ENCODE measurements around the gene ZNF764.

The ZNF764 gene

DNA sequence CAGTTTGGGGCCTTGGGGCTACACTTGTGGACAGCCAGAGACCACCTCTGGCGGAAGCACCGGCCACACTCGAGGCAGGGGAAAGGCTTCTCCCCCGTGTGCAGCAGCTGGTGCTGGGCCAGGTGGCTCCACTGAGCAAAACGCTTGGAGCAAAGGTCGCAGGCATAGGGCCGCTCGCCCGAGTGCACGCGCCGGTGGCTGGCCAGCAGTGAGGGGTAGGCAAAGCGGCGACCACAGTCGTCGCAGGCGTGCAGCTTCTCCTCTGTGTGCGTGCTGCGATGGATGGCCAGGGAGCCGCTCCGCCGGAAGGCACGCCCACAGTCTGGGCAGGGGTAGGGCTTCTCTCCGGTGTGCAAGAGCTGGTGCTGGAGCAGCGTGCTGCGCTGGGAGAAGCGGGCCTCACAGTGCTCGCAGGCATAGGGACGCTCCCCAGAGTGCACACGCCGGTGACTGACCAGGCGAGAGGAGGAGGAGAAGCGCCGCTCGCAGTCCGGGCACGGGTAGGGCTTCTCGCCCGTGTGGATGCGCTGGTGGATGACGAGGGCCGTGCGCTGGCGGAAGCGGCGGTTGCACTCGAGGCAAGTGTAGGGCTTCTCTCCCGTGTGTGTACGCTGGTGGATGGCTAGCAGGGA is 46.3 kb upstream of the ZNF764 start:
- H3K36me3 ChIP-seq (ENCODE audit: insufficient read depth, low read length), result peaks cover 26% of the 10 kb centered on the region; the same call in 1 of the 2 replicates
- H4K20me1 ChIP-seq (ENCODE audit: insufficient read depth, low read length, poor library complexity, severe bottlenecking), result no peaks in the 10 kb centered on the region
- no peak for TF ChIP-seq EZH2phosphoT487 (IDR thresholded peaks at IDR 0.05; ENCODE audit: borderline replicate concordance)
- no peak for TF ChIP-seq CTCF (conservative IDR thresholded peaks at IDR 0.05; ENCODE audit: low read length)
- peaks cover 21% of the 10 kb centered on the region for H3K4me1 ChIP-seq (ENCODE audit: insufficient read depth, low read length, poor library complexity, severe bottlenecking)
- H3K9me3 ChIP-seq (ENCODE audit: insufficient read depth, low read depth, low read length), result no peaks in the 10 kb centered on the region
- H3K9ac ChIP-seq (ENCODE audit: low read depth, low read length, poor library complexity, severe bottlenecking), result no peak overlapping the region
- H3K4me2 ChIP-seq (ENCODE audit: low read depth, low read length, poor library complexity, severe bottlenecking), result no peak overlapping the region
- H3F3A ChIP-seq (ENCODE audit: low read depth), result no peaks in the 10 kb centered on the region
- no peaks in the 10 kb centered on the region for H3K27me3 ChIP-seq (ENCODE audit: insufficient read depth, low read length, poor library complexity, severe bottlenecking)
- no peak overlapping the region for H3K4me3 ChIP-seq (ENCODE audit: low read length, poor library complexity, severe bottlenecking)
- H2AFZ ChIP-seq (ENCODE audit: low read length), result no peak overlapping the region
- peaks cover 44% of the 10 kb centered on the region for H3K79me2 ChIP-seq (ENCODE audit: insufficient read depth, low read length)
- no peaks in the 10 kb centered on the region for H3K9me2 ChIP-seq (replicated peaks; ENCODE audit: low read depth, low read length)

DNA sequence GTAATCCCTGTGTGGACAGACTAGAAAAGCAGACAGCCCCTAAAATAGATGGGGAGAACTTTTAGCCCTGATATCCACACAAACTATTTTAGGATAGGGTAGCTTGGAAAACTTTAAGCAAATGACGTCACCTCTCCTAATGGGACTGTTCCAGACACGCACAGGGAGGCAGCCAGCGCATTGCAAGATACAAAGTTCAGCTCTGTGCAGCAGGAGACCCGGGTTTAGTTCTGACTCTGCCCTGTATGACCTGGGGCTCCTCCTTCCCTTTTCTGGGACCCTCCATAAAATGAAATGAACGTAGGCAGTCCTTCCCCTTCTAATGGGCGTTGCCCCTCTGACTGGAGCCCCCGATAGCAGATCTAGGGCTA is 45.8 kb upstream of the ZNF764 start:
- Histone ChIP-seq H3K36me3 (ENCODE audit: insufficient read depth, low read length) (peaks cover 26% of the 10 kb centered on the region; the same call in 1 of the 2 replicates), H2AFZ (ENCODE audit: low read length) (no peak overlapping the region), H3K9me2 (replicated peaks; ENCODE audit: low read depth, low read length) (no peaks in the 10 kb centered on the region), H3K4me2 (ENCODE audit: low read depth, low read length, poor library complexity, severe bottlenecking) (no peak overlapping the region), H3K9ac (ENCODE audit: low read depth, low read length, poor library complexity, severe bottlenecking) (no peak overlapping the region), H3K4me3 (ENCODE audit: low read length, poor library complexity, severe bottlenecking) (no peak overlapping the region), H4K20me1 (ENCODE audit: insufficient read depth, low read length, poor library complexity, severe bottlenecking) (no peaks in the 10 kb centered on the region), H3K4me1 (ENCODE audit: insufficient read depth, low read length, poor library complexity, severe bottlenecking) (peaks cover 16% of the 10 kb centered on the region), H3K79me2 (ENCODE audit: insufficient read depth, low read length) (peaks cover 39% of the 10 kb centered on the region), H3F3A (ENCODE audit: low read depth) (no peaks in the 10 kb centered on the region), H3K9me3 (ENCODE audit: insufficient read depth, low read depth, low read length) (no peaks in the 10 kb centered on the region), H3K27me3 (ENCODE audit: insufficient read depth, low read length, poor library complexity, severe bottlenecking) (no peaks in the 10 kb centered on the region)
- TF ChIP-seq CTCF (conservative IDR thresholded peaks at IDR 0.05; ENCODE audit: low read length), result no peak
- no peak for TF ChIP-seq EZH2phosphoT487 (IDR thresholded peaks at IDR 0.05; ENCODE audit: borderline replicate concordance)

- no peaks in the 10 kb centered on the region for H3K9me3 ChIP-seq (ENCODE audit: insufficient read depth, low read depth, low read length)
- no peak overlapping the region for H3K9ac ChIP-seq (ENCODE audit: low read depth, low read length, poor library complexity, severe bottlenecking)
- TF ChIP-seq EZH2phosphoT487 (IDR thresholded peaks at IDR 0.05; ENCODE audit: borderline replicate concordance), result no peak
- no peak for TF ChIP-seq CTCF (conservative IDR thresholded peaks at IDR 0.05; ENCODE audit: low read length)
- no peak overlapping the region for H2AFZ ChIP-seq (ENCODE audit: low read length)
- no peaks in the 10 kb centered on the region for H3F3A ChIP-seq (ENCODE audit: low read depth)
- H3K27me3 ChIP-seq (ENCODE audit: insufficient read depth, low read length, poor library complexity, severe bottlenecking), result no peaks in the 10 kb centered on the region
- peaks cover 26% of the 10 kb centered on the region; the same call in 1 of the 2 replicates for H3K36me3 ChIP-seq (ENCODE audit: insufficient read depth, low read length)
- H3K4me2 ChIP-seq (ENCODE audit: low read depth, low read length, poor library complexity, severe bottlenecking), result no peak overlapping the region
- H3K9me2 ChIP-seq (replicated peaks; ENCODE audit: low read depth, low read length), result no peaks in the 10 kb centered on the region
- no peaks in the 10 kb centered on the region for H4K20me1 ChIP-seq (ENCODE audit: insufficient read depth, low read length, poor library complexity, severe bottlenecking)
- H3K4me1 ChIP-seq (ENCODE audit: insufficient read depth, low read length, poor library complexity, severe bottlenecking), result peaks cover 5% of the 10 kb centered on the region
- H3K4me3 ChIP-seq (ENCODE audit: low read length, poor library complexity, severe bottlenecking), result no peak overlapping the region
- H3K79me2 ChIP-seq (ENCODE audit: insufficient read depth, low read length), result peaks cover 27% of the 10 kb centered on the region
Measured at GRCh38 chr16:30602616-30603277, 44.6 kb upstream of the ZNF764 start.
